HFF-Myc (cell line): ENCODE data around the gene HRH1.

Experiments
- DNase-seq: peaks from one replicate; pipeline ENCODE4 v3.0.0-alpha.2; 2011; ENCODE audit warnings: low read depth; ENCODE audit errors: extremely low read depth
- H3K4me3 ChIP-seq: replicated peaks from 2 replicates; pipeline ENCODE4 v1.5.1; 2011; ENCODE audit warnings: low read depth, mild to moderate bottlenecking, control low read depth, low read length
- CTCF ChIP-seq: IDR thresholded peaks from 2 replicates; pipeline ENCODE4 v1.5.1; 2012; ENCODE audit warnings: mild to moderate bottlenecking, low read depth, low read length, control low read depth; ENCODE audit errors: missing control alignments

Gene HRH1

DNA sequence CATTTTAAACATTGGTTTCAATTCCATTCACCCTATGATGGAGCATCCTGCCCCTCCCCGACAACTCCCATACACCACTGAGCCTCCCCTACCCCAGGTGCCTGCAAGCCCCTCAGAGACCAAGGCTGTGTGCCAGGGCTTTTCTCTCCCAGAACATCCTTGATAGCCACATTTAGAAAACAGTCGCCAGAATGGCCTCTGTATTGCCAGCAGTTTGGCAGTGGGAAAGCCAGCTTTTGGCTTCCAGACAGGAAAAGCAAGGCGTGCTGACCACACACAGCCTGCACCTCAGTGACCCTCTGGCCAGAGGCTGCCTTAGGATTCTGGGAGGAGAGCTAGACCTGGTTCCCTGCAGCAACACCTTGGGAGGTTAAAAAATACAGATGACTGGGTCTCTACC is 18.2 kb upstream of the HRH1 start:
- TF ChIP-seq CTCF: no peak
- no peak overlapping the region; the same call in 1 of the 2 replicates for H3K4me3 ChIP-seq
- no peak for DNase-seq

GRCh38 chr3:11136830-11137626 is 17.3 kb upstream of the HRH1 start:
- peak overlapping the region; percentile 40 for H3K4me3 ChIP-seq
- peak; percentile 99 for DNase-seq
- TF ChIP-seq CTCF: no peak

DNA sequence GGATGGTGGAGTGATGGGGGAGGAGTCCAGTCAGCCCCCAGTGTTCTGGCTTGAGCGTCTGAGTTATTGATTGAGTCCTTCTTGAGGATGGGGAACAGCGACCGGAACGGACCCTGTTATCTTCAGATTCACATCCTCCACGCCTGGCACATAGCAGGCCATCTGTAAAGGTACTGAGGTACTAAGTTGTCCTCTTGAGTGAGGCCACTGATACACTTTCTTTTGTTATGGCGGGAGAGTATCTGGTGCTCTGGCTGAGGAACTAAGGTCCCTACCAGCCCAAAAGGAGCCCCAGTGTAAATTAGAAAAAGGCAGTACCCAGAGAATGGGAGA is 16.7 kb upstream of the HRH1 start:
- DNase-seq: no peak
- TF ChIP-seq CTCF: no peak
- H3K4me3 ChIP-seq: peak overlapping the region; percentile 40

DNA sequence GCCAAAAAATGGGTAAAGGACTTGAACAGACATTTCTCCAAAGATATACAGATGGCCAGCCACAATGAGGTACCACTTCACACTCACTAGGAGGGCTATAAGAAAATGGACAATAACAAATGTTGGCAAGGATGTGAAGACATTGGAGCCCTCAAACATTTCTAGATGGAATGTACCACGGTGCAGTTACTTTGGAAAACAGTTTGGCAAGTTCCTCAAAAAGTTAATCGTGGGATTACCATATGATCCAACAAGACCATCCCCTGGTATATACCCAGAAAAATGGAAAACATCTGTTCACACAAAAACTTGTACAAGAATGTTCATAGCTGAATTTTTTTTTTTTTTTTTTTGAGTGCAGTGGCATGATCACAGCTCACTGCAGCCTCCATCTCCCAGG is 15.9 kb upstream of the HRH1 start:
- no peak overlapping the region for H3K4me3 ChIP-seq
- TF ChIP-seq CTCF: no peak

GRCh38 chr3:11140030-11140712 is 14.1 kb upstream of the HRH1 start:
- H3K4me3 ChIP-seq: no peak overlapping the region
- TF ChIP-seq CTCF: no peak
- DNase-seq: no peak

More for the DNA sequence above, 15.9 kb upstream of the HRH1 start:
- no peak for DNase-seq

GRCh38 chr3:11140713-11141104 is 13.6 kb upstream of the HRH1 start:
- no peak for DNase-seq
- H3K4me3 ChIP-seq: no peak overlapping the region
- no peak for TF ChIP-seq CTCF

GRCh38 chr3:11143476-11143875 is 10.8 kb upstream of the HRH1 start:
- TF ChIP-seq CTCF: no peak

More at GRCh38 chr3:11143476-11143875, 10.8 kb upstream of the HRH1 start:
- no peak overlapping the region for H3K4me3 ChIP-seq
- DNase-seq: no peak
